ENCODE measurements around the gene KLHL5.

- TF ChIP-seq CTCF (IDR thresholded peaks at IDR 0.05) (no peak), POLR2A (IDR thresholded peaks at IDR 0.05) (no peak)
These were observed 1.4 kb downstream of the KLHL5 start for GRCh38 chr4:39063430-39063829.

Data from uterus (tissue), 2 donors.